Activated CD8-positive, alpha-beta memory T cell treated with anti-CD3 and anti-CD28 coated beads, Interleukin-2, amount 50 U/mL, for 24 hours (primary cell): Measurements from ENCODE around the gene OPN5.

Experiments
- DNase-seq: peaks from one replicate; pipeline ENCODE4 v3.0.0-alpha.2; 2020; ENCODE audit errors: extremely low read depth

The OPN5 gene

GRCh38 chr6:47788498-47788884 is 6.7 kb downstream of the OPN5 start:
- DNase-seq: no peak

- DNase-seq: no peak
Measured at GRCh38 chr6:47789553-47789952, 7.7 kb downstream of the OPN5 start.

GRCh38 chr6:47792216-47792733 is 10.4 kb downstream of the OPN5 start:
- no peak for DNase-seq

- no peak for DNase-seq
Measured at GRCh38 chr6:47794577-47795135, 12.8 kb downstream of the OPN5 start.

- DNase-seq: no peak
Measured at GRCh38 chr6:47801984-47802383, 20.2 kb downstream of the OPN5 start.

- no peak for DNase-seq
Measured at GRCh38 chr6:47804821-47805220, 23.0 kb downstream of the OPN5 start.

- no peak for DNase-seq
Measured at GRCh38 chr6:47809873-47810272, 28.0 kb downstream of the OPN5 start.

- DNase-seq: no peak
Measured at GRCh38 chr6:47810885-47811284, 29.1 kb downstream of the OPN5 start.

GRCh38 chr6:47811443-47811842 is 29.6 kb downstream of the OPN5 start:
- no peak for DNase-seq

GRCh38 chr6:47817749-47818148 is 35.9 kb downstream of the OPN5 start:
- no peak for DNase-seq

- no peak for DNase-seq
Measured at GRCh38 chr6:47819461-47819860, 37.6 kb downstream of the OPN5 start.

- no peak for DNase-seq
Measured at GRCh38 chr6:47822856-47823554, 41.2 kb downstream of the OPN5 start.

- DNase-seq: no peak
Measured at GRCh38 chr6:47832386-47833100, 50.7 kb downstream of the OPN5 start.

- no peak for DNase-seq
Measured at GRCh38 chr6:47834196-47834595, 52.4 kb downstream of the OPN5 start.

- DNase-seq: no peak
Measured at GRCh38 chr6:47836046-47836445, 54.2 kb downstream of the OPN5 start.

GRCh38 chr6:47836639-47837038 is 54.8 kb downstream of the OPN5 start:
- DNase-seq: no peak

GRCh38 chr6:47839645-47840044 is 57.8 kb downstream of the OPN5 start:
- DNase-seq: no peak

- no peak for DNase-seq
Measured at GRCh38 chr6:47844881-47845280, 63.0 kb downstream of the OPN5 start.

- DNase-seq: no peak
Measured at GRCh38 chr6:47846752-47847151, 64.9 kb downstream of the OPN5 start.

GRCh38 chr6:47851091-47851490 is 69.3 kb downstream of the OPN5 start:
- DNase-seq: no peak

- DNase-seq: no peak
Measured at GRCh38 chr6:47852727-47853126, 70.9 kb downstream of the OPN5 start.

GRCh38 chr6:47853766-47854165 is 71.9 kb downstream of the OPN5 start:
- no peak for DNase-seq

GRCh38 chr6:47854971-47855370 is 73.1 kb downstream of the OPN5 start:
- no peak for DNase-seq
